Fibroblast of lung (primary cell): ENCODE results near the gene PCSK4.

Experiments
- EZH2 ChIP-seq: IDR thresholded peaks from 2 replicates; pipeline ENCODE4 v1.5.1; 2012; ENCODE audit warnings: low read length, control low read depth, mild to moderate bottlenecking; ENCODE audit errors: missing control alignments
- TF ChIP-seq, protein P1 (sequence below), 2 donors: IDR thresholded peaks in 1 of 2; conservative IDR thresholded peaks in 1 of 2; 1 replicate in 1 of 2; 2 replicates in 1 of 2; pipeline ENCODE4 v1.5.1; 2011 to 2012; ENCODE audit warnings: low read length in 2 of 2, control low read depth in 1 of 2, inconsistent platforms in 1 of 2, low read depth in 1 of 2, mild to moderate bottlenecking in 1 of 2

DNA sequence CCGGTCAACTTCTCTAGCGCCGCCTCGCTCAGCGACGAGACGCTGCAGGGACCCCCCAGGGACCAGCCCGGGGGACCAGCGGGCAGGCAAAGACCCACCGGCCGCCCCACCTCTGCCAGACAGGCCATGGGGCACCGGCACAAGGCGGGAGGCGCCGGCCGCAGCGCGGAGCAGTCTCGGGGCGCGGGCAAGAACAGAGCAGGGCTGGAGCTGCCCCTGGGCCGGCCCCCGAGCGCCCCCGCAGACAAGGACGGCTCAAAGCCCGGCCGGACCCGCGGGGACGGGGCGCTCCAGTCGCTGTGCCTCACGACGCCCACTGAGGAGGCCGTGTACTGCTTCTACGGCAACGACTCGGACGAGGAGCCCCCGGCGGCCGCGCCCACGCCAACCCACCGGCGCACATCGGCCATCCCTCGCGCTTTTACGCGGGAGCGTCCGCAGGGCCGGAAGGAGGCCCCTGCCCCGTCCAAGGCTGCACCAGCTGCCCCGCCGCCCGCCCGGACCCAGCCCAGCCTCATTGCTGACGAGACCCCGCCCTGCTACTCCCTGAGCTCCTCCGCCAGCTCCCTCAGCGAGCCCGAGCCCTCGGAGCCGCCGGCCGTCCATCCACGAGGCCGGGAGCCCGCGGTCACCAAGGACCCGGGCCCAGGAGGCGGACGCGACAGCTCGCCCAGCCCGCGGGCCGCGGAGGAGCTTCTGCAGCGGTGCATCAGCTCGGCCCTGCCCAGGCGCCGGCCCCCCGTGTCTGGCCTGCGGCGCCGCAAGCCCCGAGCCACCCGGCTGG lies 22.5 kb downstream of the PCSK4 start:
- TF ChIP-seq, protein P1, sequence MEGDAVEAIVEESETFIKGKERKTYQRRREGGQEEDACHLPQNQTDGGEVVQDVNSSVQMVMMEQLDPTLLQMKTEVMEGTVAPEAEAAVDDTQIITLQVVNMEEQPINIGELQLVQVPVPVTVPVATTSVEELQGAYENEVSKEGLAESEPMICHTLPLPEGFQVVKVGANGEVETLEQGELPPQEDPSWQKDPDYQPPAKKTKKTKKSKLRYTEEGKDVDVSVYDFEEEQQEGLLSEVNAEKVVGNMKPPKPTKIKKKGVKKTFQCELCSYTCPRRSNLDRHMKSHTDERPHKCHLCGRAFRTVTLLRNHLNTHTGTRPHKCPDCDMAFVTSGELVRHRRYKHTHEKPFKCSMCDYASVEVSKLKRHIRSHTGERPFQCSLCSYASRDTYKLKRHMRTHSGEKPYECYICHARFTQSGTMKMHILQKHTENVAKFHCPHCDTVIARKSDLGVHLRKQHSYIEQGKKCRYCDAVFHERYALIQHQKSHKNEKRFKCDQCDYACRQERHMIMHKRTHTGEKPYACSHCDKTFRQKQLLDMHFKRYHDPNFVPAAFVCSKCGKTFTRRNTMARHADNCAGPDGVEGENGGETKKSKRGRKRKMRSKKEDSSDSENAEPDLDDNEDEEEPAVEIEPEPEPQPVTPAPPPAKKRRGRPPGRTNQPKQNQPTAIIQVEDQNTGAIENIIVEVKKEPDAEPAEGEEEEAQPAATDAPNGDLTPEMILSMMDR (conservative IDR thresholded peaks at IDR 0.05 in 1 of 2, IDR thresholded peaks at IDR 0.05 in 1 of 2; ENCODE audit: low read depth in 1 of 2, low read length in 2 of 2) = no peak
- TF ChIP-seq EZH2 = no peak
